Mucosa of descending colon (tissue), 3 donors: ENCODE data around the gene TPM1. TPM values are rescaled to one million over a fixed set of nuclear protein-coding genes. Genes with fewer than 3 reads are reported as not detected.
A peak's percentile ranks its signal among the peaks of the same experiment; 100 is the strongest.

ENCODE experiments used
- ATAC-seq: fragments of 200-7000 bp; cut with Tn5 transposase; one replicate; pipeline ENCODE4 v1.9.1; 2020; ENCODE audit warnings: mild to moderate bottlenecking, moderate library complexity
- DNase-seq, 3 donors: peaks; one replicate each; pipeline ENCODE4 v3.0.0-alpha.2; 2020
- H3K36me3 ChIP-seq: fragments of 200-600 bp; one replicate; pipeline ENCODE4 v1.8.0; 2021; ENCODE audit warnings: low read depth, mild to moderate bottlenecking
- H3K4me1 ChIP-seq: fragments of 200-600 bp; one replicate; pipeline ENCODE4 v1.8.0; 2021; ENCODE audit warnings: low read depth, mild to moderate bottlenecking
- H3K4me3 ChIP-seq: fragments of 200-600 bp; one replicate; pipeline ENCODE4 v1.8.0; 2021; ENCODE audit warnings: mild to moderate bottlenecking
- H3K9me3 ChIP-seq: fragments of 200-600 bp; one replicate; pipeline ENCODE4 v1.8.0; 2021; ENCODE audit warnings: mild to moderate bottlenecking
- CTCF ChIP-seq: fragments of 200-600 bp; IDR thresholded peaks from one replicate; pipeline ENCODE4 v1.8.0; 2022; ENCODE audit warnings: antibody characterized with exemption, mild to moderate bottlenecking
- intact Hi-C, 2 donors: fragments of 100-400 bp; cut with DNase I in 1 of 2; cut with micrococcal nuclease in 1 of 2; formaldehyde crosslinking; loops; one replicate each; pipeline versions ENCODE4 v1.11.0 to v1.11.1; 2022; cut with DNase I, micrococcal nuclease
- total RNA-seq, 3 donors: library from RNA; stranded (reverse); fragmentation: NEBNext Ultra II Directional in 2 of 3; extraction: Animal tissue kit (Norgen Biotek cat#: 25700) in 2 of 3; gene quantifications; one replicate each; pipeline versions ENCODE4 v1.2.1 to v1.2.4, GENCODE V29; 2021 to 2023
- donor health status: DM: no; HTN: no; CAD: no; lungs with moderate emphysema.
- donor health status: DM: no; HTN: no; CAD: no.
- donor health status: DM: no; HTN: yes; CAD: no.

TPM1 gene
- total RNA-seq, 3 donors from 2014 or later: 613 to 1,704 (median 696) TPM

- ATAC-seq: no peak
- Histone ChIP-seq H3K4me3 (no peak overlapping the region), H3K4me1 (no peaks in the 10 kb centered on the region), H3K36me3 (no peaks in the 10 kb centered on the region), H3K9me3 (no peaks in the 10 kb centered on the region)
- no peak for TF ChIP-seq CTCF
- intact Hi-C loops: no loop called here
- DNase-seq: no peak
Measured at GRCh38 chr15:63110428-63111026, 68.0 kb downstream of the TPM1 start.

- DNase-seq (no peak), ATAC-seq (peak; percentile 37)
- Histone ChIP-seq H3K4me3 (no peak overlapping the region), H3K9me3 (no peaks in the 10 kb centered on the region), H3K4me1 (no peaks in the 10 kb centered on the region), H3K36me3 (no peaks in the 10 kb centered on the region)
- intact Hi-C loops: no loop called here
- TF ChIP-seq CTCF: no peak
Measured at GRCh38 chr15:63111481-63111880, 68.9 kb downstream of the TPM1 start.

- Histone ChIP-seq H3K4me3 (no peak overlapping the region), H3K4me1 (no peaks in the 10 kb centered on the region), H3K36me3 (no peaks in the 10 kb centered on the region), H3K9me3 (no peaks in the 10 kb centered on the region)
- no peak for ATAC-seq
- DNase-seq: no peak
- no peak for TF ChIP-seq CTCF
- intact Hi-C loops: no loop called here
Measured at GRCh38 chr15:63112871-63113270, 70.3 kb downstream of the TPM1 start.

GRCh38 chr15:63114465-63114864 lies 71.9 kb downstream of the TPM1 start:
- no peaks in the 10 kb centered on the region for H3K36me3 ChIP-seq
- H3K9me3 ChIP-seq: peaks cover 5% of the 10 kb centered on the region
- no peaks in the 10 kb centered on the region for H3K4me1 ChIP-seq
- intact Hi-C loops: no loop called here
- H3K4me3 ChIP-seq: no peak overlapping the region
- no peak for DNase-seq
- no peak for ATAC-seq
- TF ChIP-seq CTCF: no peak

Other genes starting within 250 kb of the TPM1 start
- 10 to 100 TPM; 19.8 to 24.0 (median 21.1) TPM for gene LACTB, start 79.1 kb downstream of the TPM1 start, total RNA-seq
- gene RPS27L, start 114.7 kb downstream of the TPM1 start, total RNA-seq: 100 to 1,000 TPM; 187 to 234 (median 208) TPM
- gene RAB8B, start 146.9 kb downstream of the TPM1 start, total RNA-seq: 10 to 100 TPM in 2 of 3 donors, 1 to 10 TPM in 1; 7.4 to 26.4 (median 18.3) TPM
- 10 to 100 TPM in 2 of 3 donors, 1 to 10 TPM in 1; 6.1 to 12.7 (median 11.4) TPM for gene APH1B, start 234.9 kb downstream of the TPM1 start, total RNA-seq